ENCODE data around the gene LSM7.

- no peak for TF ChIP-seq CTCF (IDR thresholded peaks at IDR 0.05)
- TF ChIP-seq POLR2A (IDR thresholded peaks at IDR 0.05): no peak
These were observed 32.2 kb downstream of the LSM7 start for GRCh38 chr19:2296141-2296540.
